AG04449 (cell line): ENCODE data around the gene SETD2.

Source experiments
- CTCF ChIA-PET: fragments of 350-600 bp; formaldehyde crosslinking; extraction: SDS; loops from one replicate; lab custom pipeline; 2021; ENCODE audit warnings: antibody characterized with exemption; lab: Yijun Ruan, JAX
- POLR2A ChIA-PET: fragments of 400-600, 350-600 bp; formaldehyde crosslinking; extraction: SDS; loops from one replicate; lab custom pipeline; 2020; ENCODE audit warnings: antibody characterized with exemption, inconsistent platforms; lab: Yijun Ruan, JAX
- DNase-seq: peaks from one replicate; pipeline ENCODE4 v3.0.0-alpha.2; 2010; ENCODE audit warnings: low read depth, low spot score
- H3K4me3 ChIP-seq: 2 replicates; pipeline ENCODE4 v1.5.1; 2011; ENCODE audit warnings: low read depth, mild to moderate bottlenecking, control low read depth, low read length
- CTCF ChIP-seq: IDR thresholded peaks from one replicate; pipeline ENCODE4 v1.5.1; 2011; ENCODE audit warnings: mild to moderate bottlenecking, moderate library complexity, low read length, control low read depth, inconsistent platforms; ENCODE audit not compliant: insufficient read depth; ENCODE audit errors: missing control alignments

SETD2 gene

GRCh38 chr3:47024932-47025331 is 139.0 kb downstream of the SETD2 start:
- POLR2A ChIA-PET, result interaction anchor here (1.0 kb wide), 1 partner anchor 138 kb away, joined by 3 read pairs; no protein-coding TSS in a partner anchor
- H3K4me3 ChIP-seq, result no peak overlapping the region
- CTCF ChIA-PET, result interaction anchor here (1.3 kb wide), 1 partner anchor 144 kb away, joined by 4 read pairs; no protein-coding TSS in a partner anchor
- TF ChIP-seq CTCF, result no peak
- no peak for DNase-seq

DNA sequence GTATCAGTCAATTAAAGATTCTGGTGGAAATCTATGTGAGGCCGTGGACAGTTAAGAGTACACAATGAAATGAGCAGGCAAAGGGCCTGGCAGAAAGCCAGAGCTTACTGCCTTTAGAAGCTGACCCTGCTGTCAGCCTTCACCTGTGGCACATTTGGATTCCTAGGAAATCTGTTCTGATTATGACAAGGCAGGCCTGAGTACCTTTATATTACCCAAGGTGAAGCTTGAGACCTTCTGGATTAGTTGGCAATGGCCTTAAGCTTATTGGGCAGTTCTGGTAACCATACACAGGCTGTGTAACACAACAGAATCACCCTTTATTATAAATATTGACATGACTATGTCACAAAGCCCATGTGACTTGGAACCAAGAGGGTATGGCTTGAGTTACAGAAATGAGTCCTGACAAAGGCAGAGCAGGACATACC is 141.3 kb downstream of the SETD2 start:
- no peak for TF ChIP-seq CTCF
- no peak for DNase-seq
- ChIA-PET CTCF (interaction anchor here (0.6 to 1.0 kb wide), 2 partner anchors 26 to 99 kb away, joined by 3 read pairs; no protein-coding TSS in a partner anchor), POLR2A (no interaction called here)
- H3K4me3 ChIP-seq, result no peak overlapping the region

DNA sequence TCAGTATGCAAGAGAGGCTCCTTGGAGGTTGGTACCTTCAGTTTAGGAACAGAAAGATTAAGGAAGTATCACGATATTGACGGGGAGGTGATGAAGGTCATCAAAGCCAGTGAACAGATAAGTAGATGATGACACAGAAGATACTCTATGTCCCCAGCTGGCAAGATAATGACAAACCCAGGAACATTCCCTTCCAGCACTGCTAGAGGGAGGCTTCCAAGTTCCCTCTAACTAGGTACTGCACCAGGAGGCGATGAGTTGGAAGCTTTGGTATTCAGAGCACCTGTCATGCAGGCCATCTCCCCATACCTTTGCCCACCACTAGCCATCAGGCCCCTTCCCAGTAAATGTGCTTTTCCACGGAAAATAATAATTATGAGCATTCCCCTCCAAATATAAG is 143.6 kb downstream of the SETD2 start:
- no peak for TF ChIP-seq CTCF
- no peak for DNase-seq
- POLR2A ChIA-PET, result no interaction called here
- no peak overlapping the region for H3K4me3 ChIP-seq
- CTCF ChIA-PET, result interaction anchor here (0.9 to 1.6 kb wide), 2 partner anchors 15 to 302 kb away, joined by 3 to 5 read pairs; no protein-coding TSS in a partner anchor

GRCh38 chr3:47019201-47019600 is 144.7 kb downstream of the SETD2 start:
- no peak for TF ChIP-seq CTCF
- H3K4me3 ChIP-seq, result no peak overlapping the region
- DNase-seq, result no peak
- ChIA-PET POLR2A (no interaction called here), CTCF (interaction anchor here (0.7 to 1.2 kb wide), 2 partner anchors 9 to 247 kb away, joined by 3 to 5 read pairs; no protein-coding TSS in a partner anchor)

- POLR2A ChIA-PET, result no interaction called here
- H3K4me3 ChIP-seq, result no peak overlapping the region
- DNase-seq, result no peak
- CTCF ChIA-PET, result no interaction called here
- TF ChIP-seq CTCF, result no peak
Observed at GRCh38 chr3:47018269-47018611, 145.7 kb downstream of the SETD2 start.

GRCh38 chr3:47017504-47018268 is 146.2 kb downstream of the SETD2 start:
- DNase-seq, result no peak
- no peak overlapping the region for H3K4me3 ChIP-seq
- CTCF ChIA-PET, result no interaction called here
- no peak for TF ChIP-seq CTCF
- POLR2A ChIA-PET, result no interaction called here
